ENCODE results near the gene BSND.

The BSND gene

DNA sequence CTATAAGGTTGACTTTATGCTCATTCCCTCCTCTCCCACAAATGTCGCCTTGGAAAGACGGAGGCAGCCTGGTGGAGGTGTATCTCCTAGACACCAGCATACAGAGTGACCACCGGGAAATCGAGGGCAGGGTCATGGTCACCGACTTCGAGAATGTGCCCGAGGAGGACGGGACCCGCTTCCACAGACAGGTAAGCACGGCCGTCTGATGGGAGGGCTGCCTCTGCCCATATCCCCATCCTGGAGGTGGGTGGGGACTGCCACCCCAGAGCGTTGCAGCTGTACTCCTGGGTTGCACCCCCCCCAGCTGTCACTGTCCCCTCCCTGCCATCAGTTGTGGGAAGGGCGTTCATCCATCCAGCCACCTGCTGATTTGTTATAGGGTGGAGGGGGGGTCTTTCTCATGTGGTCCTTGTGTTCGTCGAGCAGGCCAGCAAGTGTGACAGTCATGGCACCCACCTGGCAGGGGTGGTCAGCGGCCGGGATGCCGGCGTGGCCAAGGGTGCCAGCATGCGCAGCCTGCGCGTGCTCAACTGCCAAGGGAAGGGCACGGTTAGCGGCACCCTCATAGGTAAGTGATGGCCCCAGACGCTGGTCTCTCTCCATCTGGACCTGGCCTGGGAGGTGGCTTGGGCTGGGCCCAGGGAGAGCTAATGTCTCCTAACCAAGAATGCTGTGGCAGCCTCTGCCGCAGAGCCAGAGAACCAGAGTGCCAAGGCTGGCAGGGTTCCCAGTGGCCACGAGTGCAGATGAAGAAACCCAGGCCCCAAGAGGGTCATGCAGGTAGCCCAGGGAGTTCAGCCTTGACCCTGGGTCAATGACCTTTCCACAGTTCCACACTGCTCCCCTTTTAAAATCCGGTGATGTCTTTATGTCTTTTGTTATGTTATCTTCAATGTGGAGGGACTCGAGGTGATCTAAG is 53.7 kb downstream of the BSND start:
- Histone ChIP-seq H3K4me3 (ENCODE audit: low read depth in 1 of 2, low read length in 2 of 2) (no peak overlapping the region), H3K4me1 (ENCODE audit: control insufficient read depth in 1 of 2, insufficient read depth in 2 of 2, low read length in 2 of 2) (no peaks in the 10 kb centered on the region), H3K27ac (ENCODE audit: low read depth, low read length) (no peak overlapping the region)

DNA sequence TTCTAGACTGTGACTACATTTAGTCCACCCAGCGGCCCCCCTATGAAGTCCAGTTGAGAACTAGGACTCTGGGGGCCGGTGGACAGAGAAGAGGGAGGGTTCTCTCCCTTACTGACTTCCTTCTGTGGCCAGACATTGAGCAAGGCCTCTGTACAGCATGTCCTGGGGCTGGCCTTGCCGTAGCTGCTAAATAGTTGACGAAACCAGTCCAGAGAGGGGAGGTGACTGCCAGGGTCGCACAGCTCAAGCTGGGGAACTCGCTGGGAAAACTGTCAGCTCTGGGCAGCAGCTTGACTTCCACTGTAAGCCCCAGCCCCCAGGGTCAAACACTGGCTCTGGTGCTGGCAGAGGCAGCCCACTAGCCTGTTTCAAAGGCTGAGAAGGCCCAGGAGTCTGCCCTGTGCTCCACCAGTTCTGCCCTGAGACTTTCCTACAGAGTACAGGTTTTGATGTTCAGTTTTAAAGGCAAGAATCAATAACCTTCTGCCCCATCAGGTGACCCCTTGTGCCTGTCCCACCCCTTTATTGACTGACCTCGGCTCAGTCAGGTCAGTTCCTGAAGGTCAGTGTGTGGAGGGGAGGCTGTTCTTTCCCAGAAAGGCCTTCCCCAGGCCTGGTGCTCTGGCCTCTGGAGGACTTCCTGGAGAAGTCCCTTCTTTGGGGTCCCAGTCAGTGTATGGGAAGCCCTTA is 54.7 kb downstream of the BSND start:
- no peaks in the 10 kb centered on the region for H3K27me3 ChIP-seq (ENCODE audit: control insufficient read depth in 1 of 2, insufficient read depth in 2 of 2, low read length in 2 of 2)
- no peak overlapping the region for H3K4me3 ChIP-seq (ENCODE audit: low read depth in 1 of 2, low read length in 2 of 2)
- H3K9ac ChIP-seq (ENCODE audit: low read depth in 1 of 2, low read length in 2 of 2) = no peak overlapping the region
- H3K4me1 ChIP-seq (ENCODE audit: control insufficient read depth in 1 of 2, insufficient read depth in 2 of 2, low read length in 2 of 2) = no peaks in the 10 kb centered on the region
- H3K9me3 ChIP-seq (ENCODE audit: control insufficient read depth in 1 of 2, low read length in 2 of 2) = no peaks in the 10 kb centered on the region
- H3K27ac ChIP-seq (ENCODE audit: low read depth, low read length) = no peak overlapping the region
- peaks cover 0 to 59% of the 10 kb centered on the region in 2 donors for H3K36me3 ChIP-seq (ENCODE audit: control insufficient read depth in 1 of 2, insufficient read depth in 2 of 2, low read length in 2 of 2)

More for the DNA sequence above, 53.7 kb downstream of the BSND start:
- Histone ChIP-seq H3K36me3 (ENCODE audit: control insufficient read depth in 1 of 2, insufficient read depth in 2 of 2, low read length in 2 of 2) (peaks cover 0 to 55% of the 10 kb centered on the region in 2 donors), H3K9ac (ENCODE audit: low read depth in 1 of 2, low read length in 2 of 2) (no peak overlapping the region), H3K9me3 (ENCODE audit: control insufficient read depth in 1 of 2, low read length in 2 of 2) (no peaks in the 10 kb centered on the region), H3K27me3 (ENCODE audit: control insufficient read depth in 1 of 2, insufficient read depth in 2 of 2, low read length in 2 of 2) (no peaks in the 10 kb centered on the region)

DNA sequence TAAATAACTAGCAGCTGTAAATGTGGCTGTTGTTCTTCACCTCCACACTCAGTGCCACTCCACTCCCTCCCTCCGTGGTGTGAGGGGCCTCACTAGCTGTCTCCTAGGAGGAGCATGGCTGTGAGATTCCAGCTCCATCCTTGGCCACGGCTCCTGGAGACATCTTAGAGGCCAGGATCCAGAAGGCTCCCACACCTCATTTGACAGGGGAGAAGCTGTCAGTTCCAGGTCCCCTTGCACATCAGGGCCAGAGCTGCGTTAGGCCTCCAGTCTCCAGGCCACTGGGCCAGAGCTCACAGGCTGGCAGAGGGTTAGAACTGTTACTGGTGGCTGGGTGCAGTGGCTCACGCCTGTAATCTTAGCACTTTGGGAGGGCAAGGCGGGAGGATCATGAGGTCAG is 55.7 kb downstream of the BSND start:
- Histone ChIP-seq H3K36me3 (ENCODE audit: control insufficient read depth in 1 of 2, insufficient read depth in 2 of 2, low read length in 2 of 2) (peaks cover 0 to 58% of the 10 kb centered on the region in 2 donors), H3K27me3 (ENCODE audit: control insufficient read depth in 1 of 2, insufficient read depth in 2 of 2, low read length in 2 of 2) (no peaks in the 10 kb centered on the region), H3K4me1 (ENCODE audit: control insufficient read depth in 1 of 2, insufficient read depth in 2 of 2, low read length in 2 of 2) (no peaks in the 10 kb centered on the region), H3K4me3 (ENCODE audit: low read depth in 1 of 2, low read length in 2 of 2) (no peak overlapping the region), H3K9me3 (ENCODE audit: control insufficient read depth in 1 of 2, low read length in 2 of 2) (no peaks in the 10 kb centered on the region), H3K9ac (ENCODE audit: low read depth in 1 of 2, low read length in 2 of 2) (no peak overlapping the region), H3K27ac (ENCODE audit: low read depth, low read length) (no peak overlapping the region)

DNA sequence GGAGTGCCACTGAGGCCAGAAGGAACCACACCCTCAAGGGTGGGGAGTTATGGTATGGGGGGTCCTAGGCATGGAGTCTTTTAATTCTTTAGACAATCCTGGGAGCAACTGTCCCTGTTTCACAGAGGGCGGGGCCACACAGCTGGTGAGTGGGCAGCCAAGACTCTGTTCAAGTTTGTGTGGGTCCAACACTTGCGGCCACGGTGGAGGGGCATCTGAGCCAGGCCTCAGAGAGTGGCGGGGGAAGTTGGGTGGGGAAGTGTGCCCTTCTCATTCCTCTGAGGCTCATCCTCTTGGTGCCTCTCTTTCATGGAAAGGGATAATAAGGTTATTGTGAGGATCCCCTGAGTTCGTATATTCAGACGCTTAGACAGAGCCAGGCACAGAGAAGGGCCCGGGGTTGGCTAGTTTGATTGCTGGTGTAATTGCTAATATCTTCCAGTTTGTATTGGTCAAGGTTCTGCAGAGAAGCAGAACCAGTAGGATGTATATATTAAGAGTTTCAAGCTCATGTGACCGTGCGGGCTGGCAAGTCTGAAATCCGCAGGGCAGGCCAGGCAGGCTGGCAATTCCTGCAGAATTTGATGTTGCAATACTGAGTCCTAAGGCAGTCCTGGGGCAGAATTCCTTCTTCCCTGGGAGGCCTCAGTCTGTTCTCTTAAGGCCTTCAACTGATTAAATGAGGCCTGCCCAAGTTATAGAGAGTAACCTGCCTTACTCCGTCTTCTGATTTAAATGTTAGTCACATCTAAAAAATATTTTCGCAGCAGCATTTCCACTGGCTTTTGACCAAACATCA is 56.5 kb downstream of the BSND start:
- no peak overlapping the region for H3K4me3 ChIP-seq (ENCODE audit: low read depth in 1 of 2, low read length in 2 of 2)
- no peaks in the 10 kb centered on the region for H3K27me3 ChIP-seq (ENCODE audit: control insufficient read depth in 1 of 2, insufficient read depth in 2 of 2, low read length in 2 of 2)
- H3K9ac ChIP-seq (ENCODE audit: low read depth in 1 of 2, low read length in 2 of 2) = no peak overlapping the region
- H3K27ac ChIP-seq (ENCODE audit: low read depth, low read length) = no peak overlapping the region
- H3K36me3 ChIP-seq (ENCODE audit: control insufficient read depth in 1 of 2, insufficient read depth in 2 of 2, low read length in 2 of 2) = peaks cover 0 to 62% of the 10 kb centered on the region in 2 donors
- no peaks in the 10 kb centered on the region for H3K9me3 ChIP-seq (ENCODE audit: control insufficient read depth in 1 of 2, low read length in 2 of 2)
- H3K4me1 ChIP-seq (ENCODE audit: control insufficient read depth in 1 of 2, insufficient read depth in 2 of 2, low read length in 2 of 2) = no peaks in the 10 kb centered on the region

DNA sequence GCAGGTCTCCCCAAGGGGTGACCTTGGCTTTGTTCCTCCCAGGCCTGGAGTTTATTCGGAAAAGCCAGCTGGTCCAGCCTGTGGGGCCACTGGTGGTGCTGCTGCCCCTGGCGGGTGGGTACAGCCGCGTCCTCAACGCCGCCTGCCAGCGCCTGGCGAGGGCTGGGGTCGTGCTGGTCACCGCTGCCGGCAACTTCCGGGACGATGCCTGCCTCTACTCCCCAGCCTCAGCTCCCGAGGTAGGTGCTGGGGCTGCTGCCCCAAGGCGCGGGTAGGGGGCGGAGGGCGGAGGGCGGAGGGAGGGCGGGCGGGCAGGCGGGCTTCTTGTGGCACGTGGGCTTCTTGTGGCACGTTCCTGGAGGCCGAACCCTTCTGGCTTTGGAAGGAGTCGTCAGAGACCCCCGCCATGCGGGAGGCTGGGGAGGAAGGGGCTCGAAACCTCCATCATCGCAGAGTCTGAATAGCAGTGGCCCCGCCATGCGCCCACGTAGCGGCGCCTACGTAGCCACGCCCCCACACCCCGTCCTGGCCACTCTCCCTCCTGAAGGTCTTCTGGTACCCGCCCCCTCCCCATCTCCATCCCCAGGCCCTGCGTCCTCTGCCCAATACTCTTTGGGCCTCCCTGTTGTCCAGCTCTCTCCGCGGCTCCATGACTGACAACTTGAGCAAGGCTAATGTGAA is 57.4 kb downstream of the BSND start:
- Histone ChIP-seq H3K9me3 (ENCODE audit: control insufficient read depth in 1 of 2, low read length in 2 of 2) (no peaks in the 10 kb centered on the region), H3K9ac (ENCODE audit: low read depth in 1 of 2, low read length in 2 of 2) (no peak overlapping the region), H3K36me3 (ENCODE audit: control insufficient read depth in 1 of 2, insufficient read depth in 2 of 2, low read length in 2 of 2) (peaks cover 0 to 66% of the 10 kb centered on the region in 2 donors), H3K27ac (ENCODE audit: low read depth, low read length) (no peak overlapping the region), H3K4me3 (ENCODE audit: low read depth in 1 of 2, low read length in 2 of 2) (no peak overlapping the region), H3K27me3 (ENCODE audit: control insufficient read depth in 1 of 2, insufficient read depth in 2 of 2, low read length in 2 of 2) (no peaks in the 10 kb centered on the region), H3K4me1 (ENCODE audit: control insufficient read depth in 1 of 2, insufficient read depth in 2 of 2, low read length in 2 of 2) (no peaks in the 10 kb centered on the region)

DNA sequence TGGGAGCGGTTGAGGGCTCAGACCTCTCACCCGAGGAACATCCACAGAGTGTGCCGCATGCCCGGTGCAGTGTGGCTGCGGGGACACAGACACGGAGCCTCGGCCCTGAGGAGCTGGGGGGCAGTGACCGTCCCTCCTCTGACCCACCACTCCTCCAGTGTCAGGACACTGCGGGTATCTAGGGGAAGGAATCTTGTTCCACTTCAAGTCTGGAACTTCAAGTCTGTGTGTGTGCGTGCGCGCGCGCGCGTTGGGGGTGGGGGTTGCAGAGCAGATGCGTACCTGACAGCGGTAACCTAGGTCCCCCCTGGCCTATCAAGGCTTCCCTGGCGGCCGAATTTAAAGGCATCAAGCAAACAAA is 57.9 kb downstream of the BSND start:
- H3K9me3 ChIP-seq (ENCODE audit: control insufficient read depth in 1 of 2, low read length in 2 of 2) = no peaks in the 10 kb centered on the region
- no peak overlapping the region for H3K27ac ChIP-seq (ENCODE audit: low read depth, low read length)
- H3K27me3 ChIP-seq (ENCODE audit: control insufficient read depth in 1 of 2, insufficient read depth in 2 of 2, low read length in 2 of 2) = no peaks in the 10 kb centered on the region
- H3K9ac ChIP-seq (ENCODE audit: low read depth in 1 of 2, low read length in 2 of 2) = no peak overlapping the region
- H3K4me3 ChIP-seq (ENCODE audit: low read depth in 1 of 2, low read length in 2 of 2) = no peak overlapping the region
- H3K4me1 ChIP-seq (ENCODE audit: control insufficient read depth in 1 of 2, insufficient read depth in 2 of 2, low read length in 2 of 2) = no peaks in the 10 kb centered on the region
- peaks cover 0 to 66% of the 10 kb centered on the region in 2 donors for H3K36me3 ChIP-seq (ENCODE audit: control insufficient read depth in 1 of 2, insufficient read depth in 2 of 2, low read length in 2 of 2)

DNA sequence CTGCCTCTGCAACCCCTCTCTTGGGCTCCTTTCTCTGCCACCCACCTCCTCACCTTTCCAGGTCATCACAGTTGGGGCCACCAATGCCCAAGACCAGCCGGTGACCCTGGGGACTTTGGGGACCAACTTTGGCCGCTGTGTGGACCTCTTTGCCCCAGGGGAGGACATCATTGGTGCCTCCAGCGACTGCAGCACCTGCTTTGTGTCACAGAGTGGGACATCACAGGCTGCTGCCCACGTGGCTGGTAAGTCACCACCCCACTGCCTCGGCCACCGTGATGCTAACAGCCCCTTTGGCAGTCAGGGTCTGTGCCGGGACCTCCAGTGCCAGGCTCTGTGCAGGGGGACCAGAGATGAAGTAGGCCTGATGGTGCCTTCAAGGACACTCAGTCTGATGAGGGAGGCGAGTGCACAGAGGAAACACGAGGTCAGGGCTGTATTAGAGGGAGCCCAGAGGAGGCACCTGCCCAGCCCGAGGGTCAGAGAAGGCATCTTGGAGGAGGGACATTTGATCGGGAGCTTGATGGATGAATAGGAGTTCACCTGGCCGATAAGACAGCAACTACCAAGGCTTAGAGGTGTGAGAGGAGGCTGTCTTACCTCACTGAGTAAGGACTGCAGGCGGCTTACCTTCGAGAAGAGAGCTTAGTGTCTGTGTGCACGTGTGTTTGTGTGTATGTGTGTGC is 58.7 kb downstream of the BSND start:
- no peaks in the 10 kb centered on the region for H3K4me1 ChIP-seq (ENCODE audit: control insufficient read depth in 1 of 2, insufficient read depth in 2 of 2, low read length in 2 of 2)
- H3K36me3 ChIP-seq (ENCODE audit: control insufficient read depth in 1 of 2, insufficient read depth in 2 of 2, low read length in 2 of 2) = peaks cover 0 to 68% of the 10 kb centered on the region in 2 donors
- H3K27ac ChIP-seq (ENCODE audit: low read depth, low read length) = no peak overlapping the region
- H3K27me3 ChIP-seq (ENCODE audit: control insufficient read depth in 1 of 2, insufficient read depth in 2 of 2, low read length in 2 of 2) = no peaks in the 10 kb centered on the region
- no peak overlapping the region for H3K9ac ChIP-seq (ENCODE audit: low read depth in 1 of 2, low read length in 2 of 2)
- H3K9me3 ChIP-seq (ENCODE audit: control insufficient read depth in 1 of 2, low read length in 2 of 2) = no peaks in the 10 kb centered on the region
- H3K4me3 ChIP-seq (ENCODE audit: low read depth in 1 of 2, low read length in 2 of 2) = no peak overlapping the region

DNA sequence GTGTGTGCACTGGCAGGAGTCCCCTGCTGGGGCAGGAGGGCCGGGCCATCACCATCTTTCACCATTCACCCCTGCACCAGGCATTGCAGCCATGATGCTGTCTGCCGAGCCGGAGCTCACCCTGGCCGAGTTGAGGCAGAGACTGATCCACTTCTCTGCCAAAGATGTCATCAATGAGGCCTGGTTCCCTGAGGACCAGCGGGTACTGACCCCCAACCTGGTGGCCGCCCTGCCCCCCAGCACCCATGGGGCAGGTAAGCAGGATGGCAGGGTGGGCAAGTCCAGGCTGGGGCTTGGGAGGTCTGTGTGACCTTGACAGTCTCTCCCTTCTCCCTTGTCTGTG is 59.2 kb downstream of the BSND start:
- no peaks in the 10 kb centered on the region for H3K27me3 ChIP-seq (ENCODE audit: control insufficient read depth in 1 of 2, insufficient read depth in 2 of 2, low read length in 2 of 2)
- peaks cover 0 to 62% of the 10 kb centered on the region in 2 donors for H3K36me3 ChIP-seq (ENCODE audit: control insufficient read depth in 1 of 2, insufficient read depth in 2 of 2, low read length in 2 of 2)
- H3K4me3 ChIP-seq (ENCODE audit: low read depth in 1 of 2, low read length in 2 of 2) = no peak overlapping the region
- H3K4me1 ChIP-seq (ENCODE audit: control insufficient read depth in 1 of 2, insufficient read depth in 2 of 2, low read length in 2 of 2) = no peaks in the 10 kb centered on the region
- no peaks in the 10 kb centered on the region for H3K9me3 ChIP-seq (ENCODE audit: control insufficient read depth in 1 of 2, low read length in 2 of 2)
- H3K9ac ChIP-seq (ENCODE audit: low read depth in 1 of 2, low read length in 2 of 2) = no peak overlapping the region
- H3K27ac ChIP-seq (ENCODE audit: low read depth, low read length) = no peak overlapping the region

DNA sequence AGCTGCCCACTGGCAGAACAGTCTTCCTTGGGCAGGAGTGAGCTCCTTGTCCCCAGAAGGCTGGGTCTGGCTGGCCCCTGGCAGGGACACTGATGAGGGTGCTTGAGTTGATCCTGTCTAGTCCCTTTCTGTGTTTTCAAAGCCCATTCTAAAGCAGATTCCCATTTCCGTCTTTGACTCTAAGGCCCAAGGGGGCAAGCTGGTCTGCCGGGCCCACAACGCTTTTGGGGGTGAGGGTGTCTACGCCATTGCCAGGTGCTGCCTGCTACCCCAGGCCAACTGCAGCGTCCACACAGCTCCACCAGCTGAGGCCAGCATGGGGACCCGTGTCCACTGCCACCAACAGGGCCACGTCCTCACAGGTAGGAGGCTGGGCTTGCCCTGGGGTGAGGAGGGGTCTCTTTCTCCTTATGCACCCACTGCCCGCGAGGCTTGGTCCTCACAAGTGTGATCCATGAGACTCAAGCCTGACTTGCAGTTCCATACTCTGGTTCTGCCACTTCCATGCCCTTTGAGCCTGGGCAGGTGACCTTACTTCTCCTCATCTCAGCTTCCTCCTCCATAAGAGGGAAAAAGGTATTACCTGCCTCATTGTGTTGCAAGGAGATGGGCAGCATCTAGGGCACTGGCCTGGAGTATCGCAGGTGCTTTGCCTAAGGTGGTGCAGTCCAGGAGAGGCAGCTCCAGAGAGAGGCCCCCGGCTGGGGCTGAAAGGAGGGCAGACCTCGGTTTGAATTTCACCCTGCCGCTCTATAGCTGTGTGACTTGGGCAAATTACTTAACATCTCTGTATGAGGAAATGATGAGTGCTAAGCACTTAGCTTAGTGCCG is 60.8 kb downstream of the BSND start:
- Histone ChIP-seq H3K27ac (ENCODE audit: low read depth, low read length) (no peak overlapping the region), H3K9ac (ENCODE audit: low read depth in 1 of 2, low read length in 2 of 2) (no peak overlapping the region), H3K4me1 (ENCODE audit: control insufficient read depth in 1 of 2, insufficient read depth in 2 of 2, low read length in 2 of 2) (no peaks in the 10 kb centered on the region), H3K4me3 (ENCODE audit: low read depth in 1 of 2, low read length in 2 of 2) (no peak overlapping the region), H3K27me3 (ENCODE audit: control insufficient read depth in 1 of 2, insufficient read depth in 2 of 2, low read length in 2 of 2) (no peaks in the 10 kb centered on the region), H3K36me3 (ENCODE audit: control insufficient read depth in 1 of 2, insufficient read depth in 2 of 2, low read length in 2 of 2) (peaks cover 0 to 60% of the 10 kb centered on the region in 2 donors), H3K9me3 (ENCODE audit: control insufficient read depth in 1 of 2, low read length in 2 of 2) (no peaks in the 10 kb centered on the region)

Measured in duodenal mucosa (tissue), 2 donors.